Measurements from ENCODE around the gene SYVN1. TPM values are rescaled to one million over a fixed set of nuclear protein-coding genes. Genes with fewer than 3 reads are reported as not detected.

Gene SYVN1
- total RNA-seq, 4 donors from 2014 or later, result 19.0 to 38.7 (median 26.0) TPM

DNA sequence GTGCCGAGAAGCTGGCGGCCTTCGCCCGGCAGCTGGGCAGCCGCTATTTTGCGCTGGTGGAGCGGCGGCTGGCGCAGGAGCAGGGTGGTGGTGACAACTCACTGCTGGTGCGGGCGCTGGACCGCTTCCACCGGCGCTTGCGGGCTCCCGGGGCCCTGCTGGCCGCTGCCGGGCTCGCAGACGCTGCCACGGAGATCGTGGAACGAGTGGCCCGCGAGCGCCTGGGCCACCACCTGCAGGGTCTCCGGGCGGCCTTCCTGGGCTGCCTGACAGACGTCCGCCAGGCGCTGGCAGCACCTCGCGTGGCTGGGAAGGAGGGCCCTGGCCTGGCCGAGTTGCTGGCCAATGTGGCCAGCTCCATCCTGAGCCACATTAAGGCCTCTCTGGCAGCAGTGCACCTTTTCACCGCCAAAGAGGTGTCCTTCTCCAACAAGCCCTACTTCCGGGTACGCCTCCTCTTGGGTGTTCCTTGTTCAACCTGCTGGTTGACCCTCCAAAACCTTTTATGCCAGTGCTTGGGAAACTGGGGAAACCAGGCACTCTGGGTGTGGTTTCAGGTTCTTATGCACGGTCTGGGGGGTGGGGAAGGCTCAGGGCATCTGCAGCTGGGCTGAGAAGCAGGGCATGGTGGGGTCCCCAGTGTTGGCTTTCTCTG is 25.7 kb downstream of the SYVN1 start:
- WGBS, 2 donors (ENCODE audit: low coverage in 1 of 2), result 90% methylated on average over 2 of the region's 38 CpGs; no CpG with 5 or more reads in 1 of the 2 donors
- H3K27ac ChIP-seq, result no peak overlapping the region

DNA sequence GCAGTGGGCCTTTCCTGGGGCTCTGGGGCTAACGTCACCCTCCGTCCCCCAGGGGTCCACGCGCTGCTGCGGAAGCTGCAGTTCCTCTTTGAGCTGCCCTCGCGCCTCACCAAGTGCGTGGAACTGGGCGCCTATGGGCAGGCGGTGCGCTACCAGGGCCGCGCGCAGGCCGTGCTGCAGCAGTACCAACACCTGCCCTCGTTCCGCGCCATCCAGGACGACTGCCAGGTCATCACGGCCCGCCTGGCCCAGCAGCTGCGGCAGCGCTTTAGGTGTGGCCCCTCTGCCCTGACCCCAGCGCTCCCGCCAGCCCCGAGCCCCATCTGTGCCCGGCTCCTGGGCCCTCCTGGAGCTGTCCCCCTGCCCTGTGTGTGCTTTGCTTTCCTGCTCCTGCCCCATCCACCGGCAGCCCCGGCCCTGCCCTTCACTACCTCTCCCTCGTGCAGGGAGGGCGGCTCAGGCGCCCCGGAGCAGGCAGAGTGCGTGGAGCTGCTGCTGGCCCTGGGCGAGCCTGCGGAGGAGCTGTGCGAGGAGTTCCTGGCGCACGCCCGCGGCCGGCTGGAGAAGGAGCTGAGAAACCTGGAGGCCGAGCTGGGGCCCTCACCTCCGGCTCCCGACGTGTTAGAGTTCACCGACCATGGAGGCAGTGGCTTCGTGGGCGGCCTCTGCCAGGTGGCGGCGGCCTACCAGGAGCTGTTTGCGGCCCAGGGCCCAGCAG is 26.4 kb downstream of the SYVN1 start:
- no peak overlapping the region for H3K27ac ChIP-seq
- WGBS, 2 donors (ENCODE audit: low coverage in 1 of 2), result no CpG with 5 or more reads among the region's 52 CpGs

More for the DNA sequence above, 25.7 kb downstream of the SYVN1 start:
- no peak for ATAC-seq
- no peaks in the 10 kb centered on the region for H3K9me3 ChIP-seq
- no peak for TF ChIP-seq EP300 (IDR thresholded peaks at IDR 0.05)
- TF ChIP-seq POLR2AphosphoS5 (IDR thresholded peaks at IDR 0.05), result no peak
- TF ChIP-seq, protein P1, sequence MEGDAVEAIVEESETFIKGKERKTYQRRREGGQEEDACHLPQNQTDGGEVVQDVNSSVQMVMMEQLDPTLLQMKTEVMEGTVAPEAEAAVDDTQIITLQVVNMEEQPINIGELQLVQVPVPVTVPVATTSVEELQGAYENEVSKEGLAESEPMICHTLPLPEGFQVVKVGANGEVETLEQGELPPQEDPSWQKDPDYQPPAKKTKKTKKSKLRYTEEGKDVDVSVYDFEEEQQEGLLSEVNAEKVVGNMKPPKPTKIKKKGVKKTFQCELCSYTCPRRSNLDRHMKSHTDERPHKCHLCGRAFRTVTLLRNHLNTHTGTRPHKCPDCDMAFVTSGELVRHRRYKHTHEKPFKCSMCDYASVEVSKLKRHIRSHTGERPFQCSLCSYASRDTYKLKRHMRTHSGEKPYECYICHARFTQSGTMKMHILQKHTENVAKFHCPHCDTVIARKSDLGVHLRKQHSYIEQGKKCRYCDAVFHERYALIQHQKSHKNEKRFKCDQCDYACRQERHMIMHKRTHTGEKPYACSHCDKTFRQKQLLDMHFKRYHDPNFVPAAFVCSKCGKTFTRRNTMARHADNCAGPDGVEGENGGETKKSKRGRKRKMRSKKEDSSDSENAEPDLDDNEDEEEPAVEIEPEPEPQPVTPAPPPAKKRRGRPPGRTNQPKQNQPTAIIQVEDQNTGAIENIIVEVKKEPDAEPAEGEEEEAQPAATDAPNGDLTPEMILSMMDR (IDR thresholded peaks at IDR 0.05), result no peak
- no peak for TF ChIP-seq POLR2A (IDR thresholded peaks at IDR 0.05)
- H3K4me1 ChIP-seq, result peaks cover 4 to 47% (median 20%) of the 10 kb centered on the region in 3 donors
- H3K4me3 ChIP-seq, result no peak overlapping the region
- no peaks in the 10 kb centered on the region for H3K27me3 ChIP-seq
- H3K36me3 ChIP-seq, result peaks cover 0 to 52% of the 10 kb centered on the region in 2 donors

DNA sequence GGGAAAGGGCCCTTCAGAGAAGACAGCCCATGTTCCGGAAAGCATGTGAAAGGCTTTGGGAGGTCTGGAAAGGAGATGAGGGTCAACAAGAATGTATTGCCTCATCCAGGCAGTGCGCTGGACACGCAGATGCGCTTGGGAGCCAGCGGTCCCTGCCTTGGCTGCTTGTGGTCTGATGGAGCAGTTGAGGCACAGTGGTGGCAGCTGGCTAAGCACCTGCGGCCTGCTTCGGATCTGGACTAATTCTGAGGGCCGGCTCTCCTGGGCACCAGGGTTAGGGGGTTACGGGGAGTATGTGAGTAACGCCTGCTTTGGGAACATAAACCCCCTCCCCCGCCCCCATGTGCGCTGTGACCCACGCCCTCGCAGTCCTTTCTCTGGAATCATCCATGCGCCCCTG is 27.2 kb downstream of the SYVN1 start:
- peaks cover 0 to 42% (median 6%) of the 10 kb centered on the region in 3 donors for H3K4me1 ChIP-seq
- peaks cover 0 to 61% of the 10 kb centered on the region in 2 donors for H3K36me3 ChIP-seq
- no peak overlapping the region for H3K27ac ChIP-seq
- no peak for TF ChIP-seq POLR2A (IDR thresholded peaks at IDR 0.05)
- no peak for TF ChIP-seq POLR2AphosphoS5 (IDR thresholded peaks at IDR 0.05)
- TF ChIP-seq EP300 (IDR thresholded peaks at IDR 0.05), result no peak
- TF ChIP-seq, protein P1 (IDR thresholded peaks at IDR 0.05), result no peak
- no peak overlapping the region for H3K4me3 ChIP-seq
- WGBS, 2 donors (ENCODE audit: low coverage in 1 of 2), result 98% methylated on average over 7 of the region's 15 CpGs; no CpG with 5 or more reads in 1 of the 2 donors
- no peak for ATAC-seq
- H3K9me3 ChIP-seq, result no peaks in the 10 kb centered on the region
- no peaks in the 10 kb centered on the region for H3K27me3 ChIP-seq

More for the DNA sequence above, 26.4 kb downstream of the SYVN1 start:
- ATAC-seq, result no peak
- no peaks in the 10 kb centered on the region for H3K27me3 ChIP-seq
- no peak overlapping the region for H3K4me3 ChIP-seq
- H3K36me3 ChIP-seq, result peaks cover 0 to 56% of the 10 kb centered on the region in 2 donors
- TF ChIP-seq EP300 (IDR thresholded peaks at IDR 0.05) (no peak), POLR2A (IDR thresholded peaks at IDR 0.05) (no peak), POLR2AphosphoS5 (IDR thresholded peaks at IDR 0.05) (no peak)
- TF ChIP-seq, protein P1 (IDR thresholded peaks at IDR 0.05), result no peak
- H3K4me1 ChIP-seq, result peaks cover 2 to 42% (median 15%) of the 10 kb centered on the region in 3 donors
- no peaks in the 10 kb centered on the region for H3K9me3 ChIP-seq

DNA sequence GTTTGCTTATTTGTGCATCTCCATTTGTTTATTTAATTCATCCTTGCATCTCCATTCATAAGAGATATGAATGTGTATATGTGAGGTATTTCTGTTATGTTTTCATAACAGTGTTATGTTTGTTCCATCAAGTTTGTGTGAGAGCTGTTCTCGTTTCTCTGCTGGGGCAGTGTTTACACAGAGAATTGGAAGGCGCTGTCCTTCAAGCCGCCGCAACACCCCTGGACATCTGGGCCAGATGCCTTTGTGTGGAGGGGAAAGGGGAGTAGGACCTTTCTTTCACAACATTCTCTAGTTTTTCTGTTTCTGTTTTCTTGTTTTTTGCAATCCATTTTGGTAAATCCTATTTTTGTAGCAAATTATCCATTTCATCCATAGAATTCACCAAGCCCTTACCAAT is 29.7 kb downstream of the SYVN1 start:
- no peaks in the 10 kb centered on the region for H3K9me3 ChIP-seq
- TF ChIP-seq, protein P1 (IDR thresholded peaks at IDR 0.05), result no peak
- no peak for TF ChIP-seq EP300 (IDR thresholded peaks at IDR 0.05)
- TF ChIP-seq POLR2A (IDR thresholded peaks at IDR 0.05), result no peak
- no peak for TF ChIP-seq POLR2AphosphoS5 (IDR thresholded peaks at IDR 0.05)
- peaks cover 0 to 31% (median 0%) of the 10 kb centered on the region in 3 donors for H3K4me1 ChIP-seq
- peaks cover 0 to 60% of the 10 kb centered on the region in 2 donors for H3K36me3 ChIP-seq
- H3K4me3 ChIP-seq, result no peak overlapping the region
- WGBS, 2 donors (ENCODE audit: low coverage in 1 of 2), result 73 to 100% methylated on average over 1 to 4 of the region's 4 CpGs
- no peaks in the 10 kb centered on the region for H3K27me3 ChIP-seq
- ATAC-seq, result no peak
- H3K27ac ChIP-seq, result no peak overlapping the region
